Measurements from ENCODE around the gene IQCF2. TPM values are rescaled to one million over a fixed set of nuclear protein-coding genes. Genes with fewer than 3 reads are reported as not detected.
"Not testable (repeated sequence)": the region's sequence is repeated elsewhere in the genome, so short reads cannot be mapped to it uniquely, and the experiment has no call there.

IQCF2 gene
- total RNA-seq, 1 experiment from 2014 or later: not detected

GRCh38 chr3:51845129-51845528 lies 16.3 kb upstream of the IQCF2 start:
- intact Hi-C loops (cut with micrococcal nuclease): no loop called here
- Histone ChIP-seq H3K27ac (ENCODE audit: low read length) (no peak overlapping the region), H3K9me2 (replicated peaks; ENCODE audit: low read length) (no peaks in the 10 kb centered on the region), H3K27me3 (ENCODE audit: low read length) (peaks cover 74% of the 10 kb centered on the region), H3K4me2 (ENCODE audit: low read length) (no peak overlapping the region), H3K9me3 (ENCODE audit: low read length) (no peaks in the 10 kb centered on the region), H2AFZ (ENCODE audit: low read length) (no peak overlapping the region), H3K4me3 (ENCODE audit: low read length) (no peak overlapping the region), H3K9ac (ENCODE audit: low read length) (no peak overlapping the region), H4K20me1 (ENCODE audit: low read length) (no peaks in the 10 kb centered on the region), H3K4me1 (ENCODE audit: insufficient read depth, low read length) (no peaks in the 10 kb centered on the region), H3F3A (ENCODE audit: low read length, unreplicated experiment) (no peaks in the 10 kb centered on the region), H3K79me2 (ENCODE audit: low read length) (no peaks in the 10 kb centered on the region), H3K36me3 (ENCODE audit: low read depth, low read length) (no peaks in the 10 kb centered on the region)
- DNase-seq (no peak), ATAC-seq (no peak)
- ChIA-PET CTCF (no interaction called here), POLR2A (ENCODE audit: unreplicated experiment) (no interaction called here)
- no peak for TF ChIP-seq EZH2phosphoT487 (IDR thresholded peaks at IDR 0.05; ENCODE audit: borderline replicate concordance, low read length)
- no peak for TF ChIP-seq EZH2 (IDR thresholded peaks at IDR 0.05; ENCODE audit: low read length, unreplicated experiment)
- TF ChIP-seq CTCF (conservative IDR thresholded peaks at IDR 0.05; ENCODE audit: low read depth, low read length): no peak
- BruUV-seq (replicated peaks): no TSS peak

GRCh38 chr3:51855411-51855810 lies 6.0 kb upstream of the IQCF2 start:
- H3K79me2 ChIP-seq (ENCODE audit: low read length); H3K4me2 ChIP-seq (ENCODE audit: low read length); H3K9ac ChIP-seq (ENCODE audit: low read length); BruUV-seq (replicated peaks); intact Hi-C loops (cut with micrococcal nuclease); H4K20me1 ChIP-seq (ENCODE audit: low read length); H3K27ac ChIP-seq (ENCODE audit: low read length); H3K4me1 ChIP-seq (ENCODE audit: insufficient read depth, low read length); H3K4me3 ChIP-seq (ENCODE audit: low read length); H3F3A ChIP-seq (ENCODE audit: low read length, unreplicated experiment); H3K27me3 ChIP-seq (ENCODE audit: low read length); H3K9me3 ChIP-seq (ENCODE audit: low read length); CTCF ChIA-PET; H3K36me3 ChIP-seq (ENCODE audit: low read depth, low read length); H3K9me2 ChIP-seq (replicated peaks; ENCODE audit: low read length); POLR2A ChIA-PET (ENCODE audit: unreplicated experiment); ATAC-seq: not testable (repeated sequence)
- H2AFZ ChIP-seq (ENCODE audit: low read length): 0 out of 2 replicates have a peak overlapping the region, but pooled peaks have one; percentile 45
- DNase-seq: peak; percentile 58

GRCh38 chr3:51862886-51863285 lies 1.5 kb downstream of the IQCF2 start:
- intact Hi-C loops (cut with micrococcal nuclease): no loop called here
- Histone ChIP-seq H3K27ac (ENCODE audit: low read length) (no peak overlapping the region), H2AFZ (ENCODE audit: low read length) (no peak overlapping the region), H3K9me2 (replicated peaks; ENCODE audit: low read length) (no peaks in the 10 kb centered on the region), H3F3A (ENCODE audit: low read length, unreplicated experiment) (no peaks in the 10 kb centered on the region), H3K9ac (ENCODE audit: low read length) (no peak overlapping the region), H4K20me1 (ENCODE audit: low read length) (no peaks in the 10 kb centered on the region), H3K79me2 (ENCODE audit: low read length) (no peaks in the 10 kb centered on the region), H3K36me3 (ENCODE audit: low read depth, low read length) (no peaks in the 10 kb centered on the region), H3K4me3 (ENCODE audit: low read length) (no peak overlapping the region), H3K4me2 (ENCODE audit: low read length) (no peak overlapping the region), H3K4me1 (ENCODE audit: insufficient read depth, low read length) (no peaks in the 10 kb centered on the region), H3K27me3 (ENCODE audit: low read length) (peaks cover 43% of the 10 kb centered on the region), H3K9me3 (ENCODE audit: low read length) (no peaks in the 10 kb centered on the region)
- no TSS peak for BruUV-seq (replicated peaks)
- TF ChIP-seq EZH2 (IDR thresholded peaks at IDR 0.05; ENCODE audit: low read length, unreplicated experiment) (no peak), CTCF (conservative IDR thresholded peaks at IDR 0.05; ENCODE audit: low read depth, low read length) (no peak), EZH2phosphoT487 (IDR thresholded peaks at IDR 0.05; ENCODE audit: borderline replicate concordance, low read length) (no peak)
- ATAC-seq (no peak), DNase-seq (no peak)
- ChIA-PET CTCF (no interaction called here), POLR2A (ENCODE audit: unreplicated experiment) (no interaction called here)

GRCh38 chr3:51868896-51869295 lies 7.5 kb downstream of the IQCF2 start:
- H3K79me2 ChIP-seq (ENCODE audit: low read length); DNase-seq; POLR2A ChIA-PET (ENCODE audit: unreplicated experiment); BruUV-seq (replicated peaks); H3K36me3 ChIP-seq (ENCODE audit: low read depth, low read length); CTCF ChIA-PET; H3K9ac ChIP-seq (ENCODE audit: low read length); intact Hi-C loops (cut with micrococcal nuclease); H3K27ac ChIP-seq (ENCODE audit: low read length); H3K4me2 ChIP-seq (ENCODE audit: low read length); H4K20me1 ChIP-seq (ENCODE audit: low read length); ATAC-seq; H2AFZ ChIP-seq (ENCODE audit: low read length); H3K9me2 ChIP-seq (replicated peaks; ENCODE audit: low read length); H3K4me1 ChIP-seq (ENCODE audit: insufficient read depth, low read length); H3F3A ChIP-seq (ENCODE audit: low read length, unreplicated experiment); H3K4me3 ChIP-seq (ENCODE audit: low read length); H3K9me3 ChIP-seq (ENCODE audit: low read length): not testable (repeated sequence)
- peaks cover 29% of the 10 kb centered on the region for H3K27me3 ChIP-seq (ENCODE audit: low read length)
